GM18870 (cell line): Measurements from ENCODE around the gene NT5C1B.

Source experiments
- ATAC-seq: cut with Tn5 transposase; IDR thresholded peaks from one replicate; pipeline ENCODE4 v1.9.1; 2021; ENCODE audit warnings: moderate library complexity; ENCODE audit not compliant: unreplicated experiment

NT5C1B gene

DNA sequence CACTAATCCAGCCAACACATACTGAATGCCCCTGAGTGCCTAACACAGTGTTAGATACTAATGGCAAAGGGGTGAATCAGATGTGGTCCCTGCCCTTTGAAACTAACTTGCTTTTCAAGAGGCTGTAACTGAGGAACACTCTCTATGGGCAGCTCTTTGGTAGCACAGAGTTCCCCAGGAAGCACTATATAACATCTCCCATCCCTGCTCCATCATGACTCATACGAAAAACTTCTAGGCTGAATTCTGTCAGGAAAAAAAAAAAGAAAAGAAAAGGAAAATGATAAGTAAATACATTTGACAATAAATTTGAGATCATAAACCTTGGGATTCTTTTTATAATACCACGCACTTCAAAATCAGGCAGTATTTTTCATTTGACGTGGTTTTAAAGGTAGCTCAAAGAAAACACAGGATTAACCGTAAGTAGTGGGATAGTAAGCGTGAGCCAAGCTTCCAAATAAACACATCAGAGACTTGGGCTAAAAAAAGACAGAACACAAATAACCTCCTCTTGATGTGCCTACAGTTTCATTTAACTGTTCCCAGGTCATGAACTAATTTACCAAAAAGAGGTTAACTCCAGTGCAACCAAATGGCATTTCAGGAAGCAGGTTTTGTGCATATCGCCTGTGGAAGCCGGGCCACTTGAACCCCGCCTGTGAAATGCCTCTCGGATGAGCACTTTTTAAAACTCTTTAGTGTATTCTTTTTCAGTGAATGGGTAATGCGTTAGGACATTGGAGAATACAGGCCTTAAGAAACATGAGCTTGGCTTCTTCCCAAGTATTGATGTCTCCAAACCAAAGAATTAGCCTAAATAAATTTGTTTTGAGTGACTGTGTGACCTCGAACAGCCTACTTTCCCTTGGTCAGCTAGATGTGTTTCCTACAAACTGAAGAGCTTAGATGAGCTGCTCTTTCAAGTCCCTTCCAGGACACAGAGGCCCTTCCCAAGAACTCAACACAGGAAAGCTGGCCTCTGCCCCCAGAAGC lies 71.0 kb downstream of the NT5C1B start:
- ATAC-seq: no peak

DNA sequence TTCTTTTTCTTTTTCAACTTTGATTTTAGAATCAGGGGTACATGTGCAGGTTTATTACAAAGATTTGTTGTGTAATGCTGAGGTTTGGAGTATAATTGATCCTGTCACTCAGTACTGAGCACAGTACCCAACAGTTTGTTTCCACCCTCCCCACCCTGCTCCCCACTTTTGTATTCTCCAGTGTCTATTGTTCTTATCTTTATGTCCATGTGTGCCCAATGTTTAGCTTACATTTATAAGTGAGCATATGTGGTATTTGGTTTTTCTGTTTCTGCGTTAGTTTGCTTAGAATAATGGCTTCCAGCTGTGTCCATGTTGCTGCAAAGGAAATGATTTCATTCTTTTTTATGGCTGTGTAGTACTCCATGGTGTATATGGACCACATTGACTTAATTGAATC lies 72.0 kb downstream of the NT5C1B start:
- ATAC-seq: no peak

GRCh38 chr2:18516112-18516511 lies 73.3 kb downstream of the NT5C1B start:
- ATAC-seq: no peak

DNA sequence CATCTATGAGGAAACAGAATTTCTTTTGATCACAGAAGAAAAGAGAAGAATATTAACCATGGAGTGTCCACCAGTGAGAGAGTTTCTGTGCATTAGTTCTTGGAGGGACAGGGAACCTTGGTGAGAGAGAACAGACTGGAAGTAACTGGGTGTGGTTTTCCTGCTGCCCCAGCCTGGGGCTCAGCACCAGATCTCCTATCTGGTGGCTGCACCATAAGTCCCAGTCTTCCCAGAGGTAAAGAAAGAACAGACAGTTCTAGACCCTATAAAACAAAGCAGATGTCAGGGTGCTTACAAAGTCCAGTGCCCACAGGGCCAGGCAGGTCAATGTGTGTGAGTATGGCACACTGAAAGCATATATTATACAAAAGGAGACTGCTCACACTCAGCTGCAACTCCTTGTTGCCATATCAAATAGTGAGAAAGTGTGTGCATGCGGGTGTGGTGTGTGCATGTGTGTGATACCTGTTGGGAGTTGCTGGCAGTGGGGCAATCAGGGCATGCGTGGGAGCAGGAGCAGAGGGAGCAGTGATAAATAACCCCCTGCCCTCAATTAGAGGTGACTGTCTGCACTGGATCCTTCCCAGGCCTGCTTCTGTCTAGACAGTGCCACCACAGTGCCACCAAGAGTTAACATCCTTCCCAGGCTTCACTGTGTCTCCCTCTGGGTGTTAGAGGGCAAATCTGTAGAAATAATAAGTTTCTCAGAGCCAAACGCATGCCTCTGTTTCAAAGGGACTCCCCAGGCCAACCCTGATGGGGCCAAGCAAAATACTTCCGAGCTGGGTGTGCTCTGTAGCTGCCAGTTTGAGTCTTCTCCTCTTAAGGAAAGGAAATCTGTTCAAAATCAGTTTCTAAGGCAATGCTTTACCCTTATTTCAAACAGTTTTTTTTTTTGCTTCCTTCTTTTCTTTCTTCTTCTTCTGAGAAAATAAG lies 74.6 kb downstream of the NT5C1B start:
- ATAC-seq: no peak
